Fibroblast of gingiva (primary cell): ENCODE data around the gene TLE3.

Experiments
- DNase-seq: peaks from one replicate; pipeline ENCODE4 v3.0.0-alpha.2; 2011; ENCODE audit warnings: low read depth

TLE3 gene

DNA sequence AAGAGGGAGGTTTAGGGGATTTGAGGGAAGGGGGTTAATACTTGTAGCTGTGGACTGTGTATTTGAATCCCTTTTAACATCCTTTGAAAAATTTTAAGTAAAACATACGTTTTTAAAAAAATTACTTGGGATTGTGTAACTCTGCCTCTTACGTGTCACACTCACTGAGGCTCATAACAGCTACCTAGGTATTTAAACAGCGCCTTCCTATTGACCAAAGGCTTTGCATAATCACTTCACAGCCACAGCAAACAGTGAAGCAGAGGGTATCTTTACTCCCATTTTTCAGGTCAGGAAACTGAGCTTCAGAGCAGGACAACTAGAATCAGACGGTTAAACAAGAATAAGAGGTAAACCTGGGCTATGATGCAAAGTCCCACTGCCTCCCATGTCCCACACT lies 95.9 kb downstream of the TLE3 start:
- no peak for DNase-seq

DNA sequence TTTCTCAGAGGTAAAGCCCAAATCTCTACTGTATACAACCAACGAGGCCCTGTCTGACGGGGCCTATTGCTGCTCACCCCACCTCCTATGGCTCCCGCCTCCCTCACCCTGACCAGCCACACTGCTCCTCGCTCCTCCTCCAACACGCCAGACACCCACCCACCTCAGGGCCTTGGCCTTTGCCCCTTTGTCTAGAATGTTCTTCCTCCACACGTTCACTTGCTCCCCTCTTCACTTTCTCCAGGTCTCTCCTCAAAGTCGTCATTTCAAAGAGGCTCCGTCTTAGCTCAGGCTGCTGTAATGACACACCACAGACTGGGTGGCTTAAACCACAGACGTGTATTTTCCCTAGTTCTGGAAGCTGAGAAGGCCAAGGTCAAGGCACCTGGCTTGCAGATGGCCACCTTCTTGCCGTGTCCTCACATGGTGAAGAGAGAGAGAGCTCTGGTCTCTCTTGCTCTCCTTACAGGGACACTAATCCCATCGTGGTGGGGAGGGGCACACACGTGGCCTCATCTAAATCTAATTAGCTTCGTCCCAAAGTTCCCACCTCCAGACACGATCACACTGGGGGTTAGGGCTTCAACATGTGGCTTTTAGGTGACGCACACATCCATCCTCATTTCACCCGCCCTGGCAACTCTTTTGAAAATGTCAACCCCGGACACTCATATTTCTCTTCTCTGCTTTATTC lies 98.2 kb downstream of the TLE3 start:
- DNase-seq = no peak

DNA sequence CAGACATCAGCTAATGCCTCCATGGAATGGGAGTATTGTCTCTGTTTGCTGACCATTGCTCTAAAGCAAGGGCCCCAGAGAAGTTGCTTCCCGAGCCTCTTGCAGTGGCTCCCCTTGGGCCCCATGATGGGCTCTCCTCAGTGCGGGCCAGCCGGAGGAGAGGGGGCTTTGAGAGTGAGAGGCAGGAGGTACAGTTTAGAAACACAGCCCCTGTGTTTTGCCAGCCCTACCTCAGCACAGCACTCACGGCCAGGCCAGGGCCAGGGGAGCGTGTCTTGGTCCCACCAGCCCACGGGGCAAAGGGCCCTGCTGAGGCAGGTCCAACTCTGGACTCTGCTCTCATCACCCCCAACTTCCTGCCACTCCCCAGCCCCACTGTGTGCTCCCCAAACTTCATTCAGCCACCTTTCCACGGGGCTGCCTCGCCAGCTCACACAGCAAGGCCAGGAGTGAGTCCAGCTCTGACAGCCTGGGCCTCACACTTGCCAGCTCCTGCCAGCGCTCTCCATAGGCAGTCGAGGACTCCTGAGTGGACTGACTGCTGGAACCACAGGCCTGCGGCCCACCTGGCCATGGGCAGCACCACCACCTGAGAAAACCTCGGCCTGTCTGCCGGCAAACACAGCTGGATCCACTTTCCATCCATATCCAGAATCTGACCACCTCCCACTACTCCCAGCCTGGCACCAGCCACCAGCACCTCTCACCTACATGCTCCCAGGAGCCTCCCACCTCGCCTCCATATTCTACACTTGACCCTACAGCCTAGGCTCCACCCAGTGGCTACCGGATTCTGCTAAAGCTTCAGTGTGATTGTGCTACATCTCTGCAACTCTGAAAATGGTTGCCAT lies 99.0 kb downstream of the TLE3 start:
- no peak for DNase-seq

DNA sequence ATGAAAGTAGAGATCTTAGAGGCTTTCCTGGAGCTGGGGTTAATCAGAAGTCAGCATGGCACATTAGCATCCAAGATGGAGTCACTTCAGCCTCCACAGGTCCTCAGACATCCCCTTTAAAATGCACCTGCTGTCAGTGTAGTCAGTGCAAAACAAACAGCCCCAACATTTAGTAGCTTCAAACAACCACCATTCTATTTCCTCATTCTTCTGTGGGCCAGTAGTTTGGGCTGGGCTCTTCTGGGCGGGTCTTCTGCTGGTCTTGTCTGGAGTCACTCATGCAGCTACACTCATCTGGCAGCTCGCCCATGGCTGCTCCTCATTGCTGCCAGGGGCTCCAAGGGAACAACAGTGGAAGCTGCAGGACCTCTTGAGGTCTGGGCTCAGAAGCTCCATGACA lies 99.9 kb downstream of the TLE3 start:
- DNase-seq = no peak
